ENCODE results near the gene ATG16L2. TPM values are rescaled to one million over a fixed set of nuclear protein-coding genes. Genes with fewer than 3 reads are reported as not detected.

Gene ATG16L2
- total RNA-seq, 1 experiment from 2014 or later: 22.2 TPM

DNA sequence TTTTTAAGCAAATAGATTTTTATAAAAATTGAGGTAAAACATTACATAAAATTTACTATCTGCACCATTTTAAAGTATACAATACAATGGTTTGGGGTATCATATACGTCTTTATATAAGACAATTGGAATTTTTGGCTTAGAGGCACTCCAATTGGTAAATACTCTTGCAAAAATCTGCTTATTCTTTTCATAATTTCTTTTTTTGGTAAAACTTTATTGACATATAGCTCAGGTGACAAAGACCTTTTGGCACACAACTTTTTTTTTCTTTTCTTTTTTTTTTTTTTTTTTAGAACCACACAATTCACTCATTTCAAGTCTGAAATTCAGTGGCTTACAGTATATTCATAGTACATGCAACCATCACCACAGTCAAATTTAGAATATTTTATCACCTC lies 57.8 kb downstream of the ATG16L2 start (continued):
- TF ChIP-seq ZNF219 (CRISPR knock-in tag; IDR thresholded peaks at IDR 0.05; ENCODE audit: borderline replicate concordance) (no peak), ATF1 (CRISPR knock-in tag; IDR thresholded peaks at IDR 0.05) (no peak), ZNF263 (CRISPR knock-in tag; IDR thresholded peaks at IDR 0.05; ENCODE audit: low read depth) (no peak), ZNF423 (CRISPR knock-in tag; IDR thresholded peaks at IDR 0.05) (no peak), ZMAT4 (CRISPR knock-in tag; IDR thresholded peaks at IDR 0.05) (no peak), EMX1 (CRISPR knock-in tag; IDR thresholded peaks at IDR 0.05) (no peak)
- TF ChIP-seq, protein P1, sequence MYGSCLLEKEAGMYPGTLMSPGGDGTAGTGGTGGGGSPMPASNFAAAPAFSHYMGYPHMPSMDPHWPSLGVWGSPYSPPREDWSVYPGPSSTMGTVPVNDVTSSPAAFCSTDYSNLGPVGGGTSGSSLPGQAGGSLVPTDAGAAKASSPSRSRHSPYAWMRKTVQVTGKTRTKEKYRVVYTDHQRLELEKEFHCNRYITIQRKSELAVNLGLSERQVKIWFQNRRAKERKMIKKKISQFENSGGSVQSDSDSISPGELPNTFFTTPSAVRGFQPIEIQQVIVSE (CRISPR knock-in tag; IDR thresholded peaks at IDR 0.05; ENCODE audit: borderline replicate concordance): no peak
- TF ChIP-seq, protein P2, sequence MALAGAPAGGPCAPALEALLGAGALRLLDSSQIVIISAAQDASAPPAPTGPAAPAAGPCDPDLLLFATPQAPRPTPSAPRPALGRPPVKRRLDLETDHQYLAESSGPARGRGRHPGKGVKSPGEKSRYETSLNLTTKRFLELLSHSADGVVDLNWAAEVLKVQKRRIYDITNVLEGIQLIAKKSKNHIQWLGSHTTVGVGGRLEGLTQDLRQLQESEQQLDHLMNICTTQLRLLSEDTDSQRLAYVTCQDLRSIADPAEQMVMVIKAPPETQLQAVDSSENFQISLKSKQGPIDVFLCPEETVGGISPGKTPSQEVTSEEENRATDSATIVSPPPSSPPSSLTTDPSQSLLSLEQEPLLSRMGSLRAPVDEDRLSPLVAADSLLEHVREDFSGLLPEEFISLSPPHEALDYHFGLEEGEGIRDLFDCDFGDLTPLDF (CRISPR knock-in tag; IDR thresholded peaks at IDR 0.05): no peak

- ChIA-PET CTCF (interaction anchor here (0.7 to 1.6 kb wide), 2 partner anchors 268 to 302 kb away, joined by 3 read pairs; no protein-coding TSS in a partner anchor), POLR2A (no interaction called here)
- DNase-seq (ENCODE audit: low spot score) (no peak), ATAC-seq (no peak)
- H3K4me3 Mint-ChIP-seq: no peak overlapping the region
- no peaks in the 10 kb centered on the region for H3K9me3 Mint-ChIP-seq
- H3K4me1 Mint-ChIP-seq: peaks cover 3% of the 10 kb centered on the region; the same call in 1 of the 2 replicates
- no peaks in the 10 kb centered on the region for H3K27me3 Mint-ChIP-seq (ENCODE audit: low read depth)
- no peaks in the 10 kb centered on the region for H3K36me3 Mint-ChIP-seq
- H3K27ac Mint-ChIP-seq: no peak overlapping the region
- TF ChIP-seq SMAD3 (CRISPR knock-in tag; IDR thresholded peaks at IDR 0.05; ENCODE audit: borderline replicate concordance) (no peak), GABPB1 (CRISPR knock-in tag; IDR thresholded peaks at IDR 0.05) (no peak), OVOL2 (CRISPR knock-in tag; IDR thresholded peaks at IDR 0.05; ENCODE audit: borderline replicate concordance) (no peak), RELA (CRISPR knock-in tag; IDR thresholded peaks at IDR 0.05; ENCODE audit: borderline replicate concordance) (no peak), MAX (CRISPR knock-in tag; IDR thresholded peaks at IDR 0.05) (no peak)
- TF ChIP-seq, protein P3, sequence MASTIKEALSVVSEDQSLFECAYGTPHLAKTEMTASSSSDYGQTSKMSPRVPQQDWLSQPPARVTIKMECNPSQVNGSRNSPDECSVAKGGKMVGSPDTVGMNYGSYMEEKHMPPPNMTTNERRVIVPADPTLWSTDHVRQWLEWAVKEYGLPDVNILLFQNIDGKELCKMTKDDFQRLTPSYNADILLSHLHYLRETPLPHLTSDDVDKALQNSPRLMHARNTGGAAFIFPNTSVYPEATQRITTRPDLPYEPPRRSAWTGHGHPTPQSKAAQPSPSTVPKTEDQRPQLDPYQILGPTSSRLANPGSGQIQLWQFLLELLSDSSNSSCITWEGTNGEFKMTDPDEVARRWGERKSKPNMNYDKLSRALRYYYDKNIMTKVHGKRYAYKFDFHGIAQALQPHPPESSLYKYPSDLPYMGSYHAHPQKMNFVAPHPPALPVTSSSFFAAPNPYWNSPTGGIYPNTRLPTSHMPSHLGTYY (CRISPR knock-in tag; IDR thresholded peaks at IDR 0.05): no peak
- TF ChIP-seq, protein P4, sequence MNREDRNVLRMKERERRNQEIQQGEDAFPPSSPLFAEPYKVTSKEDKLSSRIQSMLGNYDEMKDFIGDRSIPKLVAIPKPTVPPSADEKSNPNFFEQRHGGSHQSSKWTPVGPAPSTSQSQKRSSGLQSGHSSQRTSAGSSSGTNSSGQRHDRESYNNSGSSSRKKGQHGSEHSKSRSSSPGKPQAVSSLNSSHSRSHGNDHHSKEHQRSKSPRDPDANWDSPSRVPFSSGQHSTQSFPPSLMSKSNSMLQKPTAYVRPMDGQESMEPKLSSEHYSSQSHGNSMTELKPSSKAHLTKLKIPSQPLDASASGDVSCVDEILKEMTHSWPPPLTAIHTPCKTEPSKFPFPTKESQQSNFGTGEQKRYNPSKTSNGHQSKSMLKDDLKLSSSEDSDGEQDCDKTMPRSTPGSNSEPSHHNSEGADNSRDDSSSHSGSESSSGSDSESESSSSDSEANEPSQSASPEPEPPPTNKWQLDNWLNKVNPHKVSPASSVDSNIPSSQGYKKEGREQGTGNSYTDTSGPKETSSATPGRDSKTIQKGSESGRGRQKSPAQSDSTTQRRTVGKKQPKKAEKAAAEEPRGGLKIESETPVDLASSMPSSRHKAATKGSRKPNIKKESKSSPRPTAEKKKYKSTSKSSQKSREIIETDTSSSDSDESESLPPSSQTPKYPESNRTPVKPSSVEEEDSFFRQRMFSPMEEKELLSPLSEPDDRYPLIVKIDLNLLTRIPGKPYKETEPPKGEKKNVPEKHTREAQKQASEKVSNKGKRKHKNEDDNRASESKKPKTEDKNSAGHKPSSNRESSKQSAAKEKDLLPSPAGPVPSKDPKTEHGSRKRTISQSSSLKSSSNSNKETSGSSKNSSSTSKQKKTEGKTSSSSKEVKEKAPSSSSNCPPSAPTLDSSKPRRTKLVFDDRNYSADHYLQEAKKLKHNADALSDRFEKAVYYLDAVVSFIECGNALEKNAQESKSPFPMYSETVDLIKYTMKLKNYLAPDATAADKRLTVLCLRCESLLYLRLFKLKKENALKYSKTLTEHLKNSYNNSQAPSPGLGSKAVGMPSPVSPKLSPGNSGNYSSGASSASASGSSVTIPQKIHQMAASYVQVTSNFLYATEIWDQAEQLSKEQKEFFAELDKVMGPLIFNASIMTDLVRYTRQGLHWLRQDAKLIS (CRISPR knock-in tag; IDR thresholded peaks at IDR 0.05; ENCODE audit: borderline replicate concordance): no peak
- TF ChIP-seq, protein P5, sequence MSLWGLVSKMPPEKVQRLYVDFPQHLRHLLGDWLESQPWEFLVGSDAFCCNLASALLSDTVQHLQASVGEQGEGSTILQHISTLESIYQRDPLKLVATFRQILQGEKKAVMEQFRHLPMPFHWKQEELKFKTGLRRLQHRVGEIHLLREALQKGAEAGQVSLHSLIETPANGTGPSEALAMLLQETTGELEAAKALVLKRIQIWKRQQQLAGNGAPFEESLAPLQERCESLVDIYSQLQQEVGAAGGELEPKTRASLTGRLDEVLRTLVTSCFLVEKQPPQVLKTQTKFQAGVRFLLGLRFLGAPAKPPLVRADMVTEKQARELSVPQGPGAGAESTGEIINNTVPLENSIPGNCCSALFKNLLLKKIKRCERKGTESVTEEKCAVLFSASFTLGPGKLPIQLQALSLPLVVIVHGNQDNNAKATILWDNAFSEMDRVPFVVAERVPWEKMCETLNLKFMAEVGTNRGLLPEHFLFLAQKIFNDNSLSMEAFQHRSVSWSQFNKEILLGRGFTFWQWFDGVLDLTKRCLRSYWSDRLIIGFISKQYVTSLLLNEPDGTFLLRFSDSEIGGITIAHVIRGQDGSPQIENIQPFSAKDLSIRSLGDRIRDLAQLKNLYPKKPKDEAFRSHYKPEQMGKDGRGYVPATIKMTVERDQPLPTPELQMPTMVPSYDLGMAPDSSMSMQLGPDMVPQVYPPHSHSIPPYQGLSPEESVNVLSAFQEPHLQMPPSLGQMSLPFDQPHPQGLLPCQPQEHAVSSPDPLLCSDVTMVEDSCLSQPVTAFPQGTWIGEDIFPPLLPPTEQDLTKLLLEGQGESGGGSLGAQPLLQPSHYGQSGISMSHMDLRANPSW (CRISPR knock-in tag; conservative IDR thresholded peaks at IDR 0.05; ENCODE audit: low read depth): no peak
- TF ChIP-seq, protein P1 (CRISPR knock-in tag; IDR thresholded peaks at IDR 0.05; ENCODE audit: borderline replicate concordance): no peak
- TF ChIP-seq, protein P6, sequence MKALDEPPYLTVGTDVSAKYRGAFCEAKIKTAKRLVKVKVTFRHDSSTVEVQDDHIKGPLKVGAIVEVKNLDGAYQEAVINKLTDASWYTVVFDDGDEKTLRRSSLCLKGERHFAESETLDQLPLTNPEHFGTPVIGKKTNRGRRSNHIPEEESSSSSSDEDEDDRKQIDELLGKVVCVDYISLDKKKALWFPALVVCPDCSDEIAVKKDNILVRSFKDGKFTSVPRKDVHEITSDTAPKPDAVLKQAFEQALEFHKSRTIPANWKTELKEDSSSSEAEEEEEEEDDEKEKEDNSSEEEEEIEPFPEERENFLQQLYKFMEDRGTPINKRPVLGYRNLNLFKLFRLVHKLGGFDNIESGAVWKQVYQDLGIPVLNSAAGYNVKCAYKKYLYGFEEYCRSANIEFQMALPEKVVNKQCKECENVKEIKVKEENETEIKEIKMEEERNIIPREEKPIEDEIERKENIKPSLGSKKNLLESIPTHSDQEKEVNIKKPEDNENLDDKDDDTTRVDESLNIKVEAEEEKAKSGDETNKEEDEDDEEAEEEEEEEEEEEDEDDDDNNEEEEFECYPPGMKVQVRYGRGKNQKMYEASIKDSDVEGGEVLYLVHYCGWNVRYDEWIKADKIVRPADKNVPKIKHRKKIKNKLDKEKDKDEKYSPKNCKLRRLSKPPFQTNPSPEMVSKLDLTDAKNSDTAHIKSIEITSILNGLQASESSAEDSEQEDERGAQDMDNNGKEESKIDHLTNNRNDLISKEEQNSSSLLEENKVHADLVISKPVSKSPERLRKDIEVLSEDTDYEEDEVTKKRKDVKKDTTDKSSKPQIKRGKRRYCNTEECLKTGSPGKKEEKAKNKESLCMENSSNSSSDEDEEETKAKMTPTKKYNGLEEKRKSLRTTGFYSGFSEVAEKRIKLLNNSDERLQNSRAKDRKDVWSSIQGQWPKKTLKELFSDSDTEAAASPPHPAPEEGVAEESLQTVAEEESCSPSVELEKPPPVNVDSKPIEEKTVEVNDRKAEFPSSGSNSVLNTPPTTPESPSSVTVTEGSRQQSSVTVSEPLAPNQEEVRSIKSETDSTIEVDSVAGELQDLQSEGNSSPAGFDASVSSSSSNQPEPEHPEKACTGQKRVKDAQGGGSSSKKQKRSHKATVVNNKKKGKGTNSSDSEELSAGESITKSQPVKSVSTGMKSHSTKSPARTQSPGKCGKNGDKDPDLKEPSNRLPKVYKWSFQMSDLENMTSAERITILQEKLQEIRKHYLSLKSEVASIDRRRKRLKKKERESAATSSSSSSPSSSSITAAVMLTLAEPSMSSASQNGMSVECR (CRISPR knock-in tag; IDR thresholded peaks at IDR 0.05; ENCODE audit: borderline replicate concordance): no peak
- TF ChIP-seq, protein P7, sequence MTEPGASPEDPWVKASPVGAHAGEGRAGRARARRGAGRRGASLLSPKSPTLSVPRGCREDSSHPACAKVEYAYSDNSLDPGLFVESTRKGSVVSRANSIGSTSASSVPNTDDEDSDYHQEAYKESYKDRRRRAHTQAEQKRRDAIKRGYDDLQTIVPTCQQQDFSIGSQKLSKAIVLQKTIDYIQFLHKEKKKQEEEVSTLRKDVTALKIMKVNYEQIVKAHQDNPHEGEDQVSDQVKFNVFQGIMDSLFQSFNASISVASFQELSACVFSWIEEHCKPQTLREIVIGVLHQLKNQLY (CRISPR knock-in tag; IDR thresholded peaks at IDR 0.05): no peak
Observed at GRCh38 chr11:72875736-72876135, 61.5 kb downstream of the ATG16L2 start.
